Forelimb muscle (tissue), 1 donor: ENCODE data around the gene CORO2B. TPM values are rescaled to one million over a fixed set of nuclear protein-coding genes. Genes with fewer than 3 reads are reported as not detected.

Experiments used
- DNase-seq: peaks from one replicate; pipeline ENCODE4 v3.0.0-alpha.2; 2013; ENCODE audit warnings: low read depth
- polyA plus RNA-seq: library from polyadenylated mRNA; unstranded; fragments of 120-200 nt; gene quantifications from one replicate; pipeline ENCODE4 v1.2.1, GENCODE V29; 2013; ENCODE audit not compliant: insufficient read length

CORO2B gene
- polyA plus RNA-seq, 1 donor, result 4.4 TPM

GRCh38 chr15:68572309-68572708, 6.5 kb upstream of the CORO2B start:
- DNase-seq, result no peak

- no peak for DNase-seq
Measured at GRCh38 chr15:68572921-68573320, 5.9 kb upstream of the CORO2B start.

GRCh38 chr15:68574046-68574445, 4.7 kb upstream of the CORO2B start:
- no peak for DNase-seq

DNA sequence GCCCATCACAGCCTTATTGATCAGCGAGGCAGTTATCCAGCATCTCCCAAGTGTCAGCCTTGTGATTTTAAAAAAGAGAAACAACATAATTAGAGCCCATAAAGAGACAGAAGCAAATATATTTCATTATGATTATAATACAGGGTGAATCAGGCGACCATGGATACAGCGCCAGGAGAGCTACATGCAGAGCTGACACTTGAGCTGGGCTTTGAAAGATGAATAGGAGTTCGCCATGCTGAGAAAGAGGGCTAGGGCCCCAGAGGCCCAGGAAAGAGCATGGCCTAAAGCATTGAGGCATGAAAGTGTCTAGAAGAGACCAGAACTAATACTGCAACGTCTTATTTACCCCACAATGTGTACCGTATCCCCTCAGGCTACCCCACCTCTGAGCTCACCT, 4.2 kb upstream of the CORO2B start:
- DNase-seq, result no peak

DNA sequence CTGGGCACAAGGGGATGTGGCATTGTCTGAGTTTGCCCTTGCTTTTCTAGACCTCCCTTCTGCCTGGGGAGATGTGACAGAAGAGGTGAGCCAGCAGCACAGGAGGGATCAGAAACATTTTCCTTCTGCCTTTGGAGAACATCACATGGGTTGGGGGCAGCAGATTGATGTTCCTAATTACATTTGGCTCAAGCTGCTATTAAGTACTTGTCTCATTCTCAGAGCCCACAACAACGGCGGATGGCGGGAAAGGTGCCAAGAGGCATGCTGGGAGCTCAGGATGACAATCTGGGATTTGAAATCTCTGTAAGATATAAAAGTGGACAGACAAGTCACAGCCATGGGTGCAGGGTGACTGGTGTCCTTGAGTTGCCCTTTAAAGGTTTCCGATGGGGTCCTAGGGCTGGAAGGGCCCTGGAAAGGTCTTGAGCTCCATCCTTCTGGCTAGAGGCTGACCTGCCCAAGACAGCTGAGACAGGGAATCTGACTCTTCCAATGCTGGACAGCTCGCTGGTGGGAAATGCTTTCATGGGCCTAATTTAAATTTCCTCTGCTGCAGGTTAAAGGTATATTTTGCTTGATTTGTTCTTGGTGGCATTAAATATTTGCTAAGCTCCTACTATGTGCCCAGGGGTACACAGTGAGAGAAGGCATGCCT, 2.4 kb upstream of the CORO2B start:
- no peak for DNase-seq

- DNase-seq, result no peak
Measured at GRCh38 chr15:68578175-68578979, 416 bp upstream of the CORO2B start.

DNA sequence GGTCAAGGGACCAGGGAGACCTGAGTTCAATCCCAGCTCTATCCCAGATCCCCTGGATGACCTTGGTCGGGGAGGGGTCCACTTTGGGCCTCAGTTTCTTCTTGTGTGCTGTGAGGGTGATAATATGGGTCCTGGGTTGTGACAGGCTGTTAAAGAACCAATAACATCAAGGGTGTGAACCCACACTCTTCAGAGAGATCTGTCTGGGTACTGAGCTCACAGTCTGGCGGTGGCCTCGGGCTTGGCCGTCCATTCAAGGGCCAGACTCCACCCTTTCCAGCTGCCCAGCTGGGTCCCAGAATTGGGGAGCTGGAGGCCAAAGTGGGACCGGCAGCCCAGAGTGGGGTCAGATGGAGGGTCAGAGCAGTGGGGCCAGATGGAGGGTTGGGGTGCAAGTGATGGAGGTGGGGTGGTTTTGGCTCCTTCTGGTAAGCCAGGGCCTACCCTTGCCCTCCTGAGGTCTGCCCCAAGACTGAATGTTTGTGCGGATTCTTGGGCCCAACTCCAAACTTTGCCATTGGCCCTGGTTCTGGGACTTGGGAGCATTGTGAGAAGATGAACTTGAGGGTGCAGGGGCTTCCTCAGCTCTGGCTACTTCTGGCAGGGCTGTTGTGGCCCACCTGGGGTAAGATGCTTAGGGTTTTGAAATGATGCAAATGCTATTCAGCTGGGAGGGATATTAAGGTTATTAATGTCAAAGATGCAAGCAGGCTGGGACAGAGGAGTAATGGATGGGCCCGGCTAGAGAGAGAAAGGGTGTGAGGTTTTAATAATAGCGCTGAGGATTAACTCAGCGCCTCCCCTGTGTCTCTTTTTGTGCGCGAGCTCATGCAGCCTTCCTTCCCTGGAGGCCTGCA, 1.5 kb downstream of the CORO2B start:
- DNase-seq, result no peak

- DNase-seq, result no peak
Measured at GRCh38 chr15:68580883-68581155, 2.0 kb downstream of the CORO2B start.

- DNase-seq, result no peak
Measured at GRCh38 chr15:68581725-68582124, 2.9 kb downstream of the CORO2B start.

- DNase-seq, result no peak
Measured at GRCh38 chr15:68582236-68582635, 3.4 kb downstream of the CORO2B start.

DNA sequence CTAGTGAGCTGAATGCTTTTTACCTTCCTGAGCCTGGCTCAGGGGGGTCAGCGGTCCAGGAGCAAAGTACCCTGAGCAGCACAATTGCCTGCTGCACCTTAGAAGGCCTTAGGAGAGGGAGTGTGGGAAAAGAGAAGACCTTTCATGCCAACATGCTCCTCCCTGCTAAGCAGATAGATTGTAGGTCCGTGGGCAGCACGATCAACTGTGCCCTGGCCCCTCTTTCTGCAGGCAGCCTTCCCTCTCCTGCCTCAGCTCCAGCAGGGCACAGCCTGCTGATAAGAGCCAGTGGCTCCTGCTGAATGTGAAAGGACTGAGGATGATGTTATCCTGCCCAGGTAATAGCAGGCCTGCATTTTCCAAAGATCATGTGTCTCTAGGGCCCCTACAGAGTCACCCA, 4.1 kb downstream of the CORO2B start:
- DNase-seq, result no peak

GRCh38 chr15:68583321-68583720, 4.5 kb downstream of the CORO2B start:
- DNase-seq, result no peak

DNA sequence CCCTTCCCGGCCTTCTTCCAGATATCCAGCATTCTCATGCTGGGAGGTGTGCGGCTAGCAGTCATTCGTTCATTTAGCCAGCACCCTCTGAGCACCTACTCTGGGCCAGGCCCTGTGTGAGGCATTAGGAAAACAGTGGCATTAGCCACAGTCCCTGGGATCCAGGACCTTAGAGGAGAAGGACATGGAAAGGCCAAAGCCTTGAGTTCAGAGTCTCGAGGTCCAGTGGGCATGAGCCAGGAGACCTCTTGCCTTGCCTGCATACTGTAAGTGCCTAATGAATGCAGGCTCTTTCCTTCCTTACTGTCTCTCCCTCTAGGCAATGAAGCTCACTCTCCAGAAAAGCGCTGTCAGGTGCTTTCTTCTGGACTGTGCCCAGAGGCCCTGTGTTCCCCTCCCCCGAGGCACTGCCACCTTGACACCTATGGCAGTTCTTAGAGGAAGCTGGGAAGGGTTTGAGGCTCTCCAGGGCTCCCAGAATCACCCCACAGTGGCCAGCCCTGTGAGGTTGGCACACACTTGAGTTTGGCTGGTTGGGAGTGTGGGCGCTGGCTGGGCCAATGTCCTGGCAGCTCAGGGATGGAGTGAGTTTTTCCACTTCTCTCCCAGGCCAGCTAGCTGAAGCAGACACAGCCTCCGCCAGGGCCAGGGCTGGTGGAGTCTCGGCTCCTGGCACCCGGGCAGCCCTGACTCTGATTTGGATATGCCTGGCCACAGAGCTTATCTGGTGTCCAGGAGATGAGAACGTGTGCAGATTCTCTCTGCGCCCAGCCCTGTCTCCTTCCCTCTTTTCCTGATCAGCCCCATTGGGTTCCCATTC, 5.4 kb downstream of the CORO2B start:
- DNase-seq, result no peak

DNA sequence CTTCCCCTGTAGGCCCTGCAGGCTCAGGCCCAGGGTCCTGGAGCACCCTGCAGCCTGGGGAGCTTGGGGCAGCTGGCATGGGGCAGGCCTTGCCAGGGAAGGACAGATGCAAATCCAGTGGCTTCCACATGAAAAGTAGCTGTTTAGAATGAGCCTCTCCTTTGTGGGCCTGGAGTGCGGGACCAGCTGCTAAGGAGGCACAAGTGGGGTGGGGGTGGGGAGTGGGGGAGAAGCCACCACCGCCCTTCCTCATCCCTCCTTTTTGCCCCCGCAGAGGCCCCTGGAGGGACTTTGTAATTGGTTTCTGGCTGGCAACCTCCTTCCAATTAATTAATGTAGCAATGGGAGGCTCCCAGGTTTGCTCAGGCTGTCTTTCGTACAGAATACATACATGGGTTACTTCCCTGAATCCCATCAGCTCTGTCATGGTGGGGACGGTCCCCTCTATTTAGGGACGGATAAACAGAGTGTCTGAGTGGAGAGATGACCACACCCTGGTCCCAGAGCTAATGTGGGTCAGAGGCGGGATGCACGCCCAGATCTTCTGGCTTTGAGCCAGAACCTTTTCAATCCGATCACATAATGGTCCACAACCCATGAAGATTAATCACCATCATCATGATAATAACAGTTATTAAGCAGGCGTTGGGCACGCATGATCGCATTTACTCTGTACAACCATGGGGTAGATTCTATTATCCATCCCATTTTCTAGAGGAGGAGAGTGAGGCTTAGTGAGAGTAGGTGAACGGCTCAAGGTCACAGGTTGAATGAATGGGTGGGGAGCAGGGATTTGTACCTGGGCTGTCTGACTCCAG, 6.2 kb downstream of the CORO2B start:
- no peak for DNase-seq

DNA sequence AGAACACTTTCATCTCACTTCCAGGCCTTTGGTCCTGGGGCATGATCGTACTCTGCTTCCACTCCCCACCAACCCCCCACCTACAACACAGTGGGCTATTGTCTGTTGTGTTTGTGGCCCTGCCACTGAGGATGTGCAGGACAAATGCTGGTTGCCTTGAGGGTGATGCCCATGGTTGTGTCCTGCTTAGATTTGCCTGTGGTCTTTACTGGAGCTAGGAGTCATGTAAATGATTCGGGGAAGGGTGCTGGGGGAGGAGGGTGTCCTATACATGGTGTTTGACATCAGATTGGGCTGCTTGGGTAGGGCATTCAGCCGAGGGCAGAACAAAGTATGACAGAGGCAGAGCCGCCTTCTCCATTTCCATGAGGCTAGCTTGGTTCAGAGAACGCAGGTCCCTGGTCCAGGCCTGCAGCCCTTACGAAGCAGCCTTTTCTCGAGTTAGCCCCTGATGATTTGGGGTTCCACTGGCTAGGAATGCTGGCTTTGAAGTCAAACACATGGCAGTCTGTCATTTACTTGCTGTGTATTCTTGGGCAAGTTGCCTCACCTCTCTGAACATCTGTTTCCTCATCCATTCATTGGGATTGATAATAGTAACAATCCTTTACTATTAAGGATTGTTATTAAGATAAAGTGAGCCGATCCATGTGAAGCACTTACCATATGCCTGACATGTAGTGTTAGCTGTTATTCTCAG, 6.9 kb downstream of the CORO2B start:
- no peak for DNase-seq

DNA sequence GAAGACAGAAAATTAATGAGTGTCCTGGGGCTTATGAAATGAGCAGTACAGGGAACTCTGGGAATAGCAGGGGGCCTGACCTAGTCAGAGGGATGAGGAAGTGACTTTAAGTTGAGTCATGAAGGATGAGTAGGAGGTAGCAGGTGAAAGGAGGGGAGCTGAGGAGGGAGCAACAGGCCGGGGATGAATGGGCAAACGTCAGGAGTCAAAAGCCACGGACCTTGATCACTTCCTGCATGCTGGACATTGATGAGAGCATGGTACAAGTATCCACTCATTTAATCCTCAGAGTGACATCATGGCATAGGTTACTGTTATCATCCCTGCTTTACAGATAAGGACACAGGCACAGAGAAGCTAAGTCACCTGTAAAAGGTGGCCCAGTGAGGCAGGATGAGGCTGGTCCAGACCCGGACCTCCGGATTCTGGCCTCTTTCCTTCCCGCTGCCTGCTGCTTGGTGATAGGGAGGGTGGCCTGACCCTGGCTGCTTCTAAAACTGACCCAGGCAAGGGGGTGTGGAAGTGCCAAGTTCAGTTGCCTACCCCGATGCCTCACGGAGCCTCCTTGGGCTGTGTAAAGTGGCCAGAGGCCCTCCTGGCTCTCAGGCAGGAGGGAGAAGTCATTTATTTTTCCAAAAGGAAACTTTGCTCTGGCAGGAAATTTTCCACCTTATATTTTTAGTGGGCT, 7.6 kb downstream of the CORO2B start:
- no peak for DNase-seq

DNA sequence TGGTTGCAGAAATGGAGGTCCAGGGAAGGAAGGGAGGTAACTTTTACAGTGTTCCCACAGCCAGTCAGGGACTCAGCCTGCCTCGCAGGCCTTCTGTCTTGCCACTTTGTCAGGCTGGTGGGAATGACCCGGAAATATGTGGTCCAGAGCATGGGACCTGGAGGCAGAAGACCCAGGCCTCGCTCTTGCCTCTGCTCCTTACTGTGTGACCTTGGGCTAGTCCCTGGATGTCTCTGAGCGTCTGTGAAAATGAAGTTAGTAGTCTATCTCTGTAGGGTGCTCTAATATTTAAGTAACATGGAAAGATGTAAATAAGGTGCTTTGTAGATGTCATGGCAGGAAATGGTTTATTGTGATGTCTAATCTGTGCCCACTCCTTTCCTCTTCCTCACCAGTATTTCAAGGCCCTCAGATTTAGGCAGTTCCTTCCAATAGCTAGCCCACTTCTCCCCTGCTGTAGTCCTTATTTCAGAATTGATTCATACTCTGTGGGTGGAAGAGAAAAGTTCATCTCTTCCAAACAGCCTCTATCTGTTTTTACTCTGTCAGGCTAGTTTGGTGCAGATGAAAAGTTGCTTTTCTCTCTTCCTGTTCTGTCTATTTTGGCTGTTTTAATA, 9.1 kb downstream of the CORO2B start:
- DNase-seq, result no peak

GRCh38 chr15:68589053-68589452, 10.3 kb downstream of the CORO2B start:
- no peak for DNase-seq
